Right lung (tissue), 5 donors: Measurements from ENCODE around the gene SLX4IP. TPM values are rescaled to one million over a fixed set of nuclear protein-coding genes. Genes with fewer than 3 reads are reported as not detected.

Experiments used
- DNase-seq, 2 donors: peaks; one replicate each; pipeline ENCODE4 v3.0.0-alpha.2; 2013
- polyA plus RNA-seq, 5 donors: library from polyadenylated mRNA; unstranded; fragments of 120-200 nt; gene quantifications; one replicate each; pipeline versions ENCODE4 v1.2.1 to v1.2.3, GENCODE V29; 2013; ENCODE audit warnings: inconsistent platforms in 1 of 5, low replicate concordance in 1 of 5; ENCODE audit not compliant: insufficient read length in 5 of 5, insufficient read depth in 1 of 5

SLX4IP gene
- polyA plus RNA-seq, 5 donors, result 8.2 to 10.6 (median 9.7) TPM

GRCh38 chr20:10423735-10424134 is 11.4 kb upstream of the SLX4IP start:
- no peak for DNase-seq

- DNase-seq, result peak; percentile 46 to 54
Measured at GRCh38 chr20:10427060-10427692, 7.9 kb upstream of the SLX4IP start.

GRCh38 chr20:10428008-10428407 is 7.1 kb upstream of the SLX4IP start:
- no peak for DNase-seq

GRCh38 chr20:10429443-10429981 is 5.6 kb upstream of the SLX4IP start:
- DNase-seq, result no peak

- no peak for DNase-seq
Measured at GRCh38 chr20:10430000-10430466, 5.1 kb upstream of the SLX4IP start.

- DNase-seq, result no peak
Measured at GRCh38 chr20:10430704-10431103, 4.4 kb upstream of the SLX4IP start.

- no peak for DNase-seq
Measured at GRCh38 chr20:10432079-10432478, 3.0 kb upstream of the SLX4IP start.

GRCh38 chr20:10433014-10433622 is 2.0 kb upstream of the SLX4IP start:
- DNase-seq, result no peak

GRCh38 chr20:10433623-10434466 is 1.3 kb upstream of the SLX4IP start, which contains the start of gene MKKS:
Gene MKKS, minus strand, starts transcription at chr20:10434222. Its CDS starts 20,708 bp downstream, at chr20:10413514.
- peak; percentile 91 to 92 for DNase-seq

- peak; percentile 96 to 97 for DNase-seq
Measured at GRCh38 chr20:10434467-10434831, 656 bp upstream of the SLX4IP start.

GRCh38 chr20:10436053-10436699 is 1.1 kb downstream of the SLX4IP start:
- DNase-seq, result no peak

- no peak for DNase-seq
Measured at GRCh38 chr20:10438217-10438616, 3.1 kb downstream of the SLX4IP start.

- no peak for DNase-seq
Measured at GRCh38 chr20:10443936-10444335, 8.8 kb downstream of the SLX4IP start.

- no peak for DNase-seq
Measured at GRCh38 chr20:10445758-10446157, 10.7 kb downstream of the SLX4IP start.

- no peak for DNase-seq
Measured at GRCh38 chr20:10447028-10447427, 11.9 kb downstream of the SLX4IP start.

GRCh38 chr20:10448270-10449156 is 13.4 kb downstream of the SLX4IP start:
- DNase-seq, result no peak

- no peak for DNase-seq
Measured at GRCh38 chr20:10449270-10449669, 14.2 kb downstream of the SLX4IP start.

GRCh38 chr20:10453241-10453640 is 18.1 kb downstream of the SLX4IP start:
- DNase-seq, result no peak

- DNase-seq, result no peak
Measured at GRCh38 chr20:10454151-10454750, 19.1 kb downstream of the SLX4IP start.

GRCh38 chr20:10461495-10461894 is 26.4 kb downstream of the SLX4IP start:
- DNase-seq, result no peak
